ENCODE measurements around the gene GDAP1L1.
A peak's percentile ranks its signal among the peaks of the same experiment; 100 is the strongest.

GDAP1L1 gene

GRCh38 chr20:44222633-44223368 lies 24.3 kb upstream of the GDAP1L1 start:
- Histone ChIP-seq H3K27me3 (ENCODE audit: low read depth, low read length) (no peaks in the 10 kb centered on the region), H3K79me2 (ENCODE audit: low read length) (no peaks in the 10 kb centered on the region), H3K4me2 (ENCODE audit: low read length) (no peak overlapping the region), H3K36me3 (replicated peaks; ENCODE audit: low read depth, low read length) (no peaks in the 10 kb centered on the region), H3K9ac (ENCODE audit: low read length) (no peak overlapping the region), H4K20me1 (ENCODE audit: insufficient read depth, low read length) (no peaks in the 10 kb centered on the region), H3K4me1 (ENCODE audit: low read length) (no peaks in the 10 kb centered on the region), H2AFZ (ENCODE audit: low read depth, low read length) (no peak overlapping the region), H3K4me3 (ENCODE audit: low read length) (no peak overlapping the region), H3K27ac (ENCODE audit: low read length) (no peak overlapping the region), H3K9me3 (ENCODE audit: insufficient read depth, low read length) (no peaks in the 10 kb centered on the region)
- TF ChIP-seq CTCF (IDR thresholded peaks at IDR 0.05; ENCODE audit: low read depth, low read length): peak; percentile 24; the same call in 1 of the 2 replicates
- TF ChIP-seq EZH2phosphoT487 (IDR thresholded peaks at IDR 0.05; ENCODE audit: low read depth): no peak

GRCh38 chr20:44223721-44224120 lies 23.4 kb upstream of the GDAP1L1 start:
- TF ChIP-seq CTCF (IDR thresholded peaks at IDR 0.05; ENCODE audit: low read depth, low read length) (no peak), EZH2phosphoT487 (IDR thresholded peaks at IDR 0.05; ENCODE audit: low read depth) (no peak)
- no peaks in the 10 kb centered on the region for H3K36me3 ChIP-seq (replicated peaks; ENCODE audit: low read depth, low read length)
- no peak overlapping the region for H3K9ac ChIP-seq (ENCODE audit: low read length)
- no peak overlapping the region for H3K4me3 ChIP-seq (ENCODE audit: low read length)
- no peaks in the 10 kb centered on the region for H4K20me1 ChIP-seq (ENCODE audit: insufficient read depth, low read length)
- no peak overlapping the region for H2AFZ ChIP-seq (ENCODE audit: low read depth, low read length)
- no peaks in the 10 kb centered on the region for H3K79me2 ChIP-seq (ENCODE audit: low read length)
- H3K27me3 ChIP-seq (ENCODE audit: low read depth, low read length): no peaks in the 10 kb centered on the region
- no peaks in the 10 kb centered on the region for H3K9me3 ChIP-seq (ENCODE audit: insufficient read depth, low read length)
- H3K27ac ChIP-seq (ENCODE audit: low read length): no peak overlapping the region
- H3K4me2 ChIP-seq (ENCODE audit: low read length): no peak overlapping the region
- H3K4me1 ChIP-seq (ENCODE audit: low read length): no peaks in the 10 kb centered on the region

GRCh38 chr20:44224637-44225036 lies 22.5 kb upstream of the GDAP1L1 start:
- H3K27ac ChIP-seq (ENCODE audit: low read length): no peak overlapping the region
- H3K9ac ChIP-seq (ENCODE audit: low read length): no peak overlapping the region
- no peak overlapping the region for H2AFZ ChIP-seq (ENCODE audit: low read depth, low read length)
- H3K4me3 ChIP-seq (ENCODE audit: low read length): no peak overlapping the region
- H3K36me3 ChIP-seq (replicated peaks; ENCODE audit: low read depth, low read length): no peaks in the 10 kb centered on the region
- no peaks in the 10 kb centered on the region for H3K4me1 ChIP-seq (ENCODE audit: low read length)
- H4K20me1 ChIP-seq (ENCODE audit: insufficient read depth, low read length): no peaks in the 10 kb centered on the region
- H3K9me3 ChIP-seq (ENCODE audit: insufficient read depth, low read length): no peaks in the 10 kb centered on the region
- TF ChIP-seq CTCF (IDR thresholded peaks at IDR 0.05; ENCODE audit: low read depth, low read length): no peak
- H3K79me2 ChIP-seq (ENCODE audit: low read length): no peaks in the 10 kb centered on the region
- H3K27me3 ChIP-seq (ENCODE audit: low read depth, low read length): no peaks in the 10 kb centered on the region
- no peak overlapping the region for H3K4me2 ChIP-seq (ENCODE audit: low read length)

- no peak overlapping the region for H2AFZ ChIP-seq (ENCODE audit: low read depth, low read length)
- H3K9ac ChIP-seq (ENCODE audit: low read length): no peak overlapping the region
- H3K9me3 ChIP-seq (ENCODE audit: insufficient read depth, low read length): no peaks in the 10 kb centered on the region
- no peaks in the 10 kb centered on the region for H3K79me2 ChIP-seq (ENCODE audit: low read length)
- no peak overlapping the region for H3K4me3 ChIP-seq (ENCODE audit: low read length)
- TF ChIP-seq EZH2phosphoT487 (IDR thresholded peaks at IDR 0.05; ENCODE audit: low read depth) (no peak), CTCF (IDR thresholded peaks at IDR 0.05; ENCODE audit: low read depth, low read length) (no peak)
- no peak overlapping the region for H3K27ac ChIP-seq (ENCODE audit: low read length)
- H3K36me3 ChIP-seq (replicated peaks; ENCODE audit: low read depth, low read length): no peaks in the 10 kb centered on the region
- no peak overlapping the region for H3K4me2 ChIP-seq (ENCODE audit: low read length)
- no peaks in the 10 kb centered on the region for H3K4me1 ChIP-seq (ENCODE audit: low read length)
- H4K20me1 ChIP-seq (ENCODE audit: insufficient read depth, low read length): no peaks in the 10 kb centered on the region
- no peaks in the 10 kb centered on the region for H3K27me3 ChIP-seq (ENCODE audit: low read depth, low read length)
Measured at GRCh38 chr20:44228465-44229258, 18.4 kb upstream of the GDAP1L1 start.
